Activated CD4-positive, CD25-positive, alpha-beta regulatory T cell (primary cell): ENCODE data around the gene GPR132.
A peak's percentile ranks its signal among the peaks of the same experiment; 100 is the strongest.

ENCODE experiments used
- DNase-seq, 4 experiments: peaks; one replicate each; lab custom pipeline; 2025; lab: John Stamatoyannopoulos, UW

GPR132 gene

DNA sequence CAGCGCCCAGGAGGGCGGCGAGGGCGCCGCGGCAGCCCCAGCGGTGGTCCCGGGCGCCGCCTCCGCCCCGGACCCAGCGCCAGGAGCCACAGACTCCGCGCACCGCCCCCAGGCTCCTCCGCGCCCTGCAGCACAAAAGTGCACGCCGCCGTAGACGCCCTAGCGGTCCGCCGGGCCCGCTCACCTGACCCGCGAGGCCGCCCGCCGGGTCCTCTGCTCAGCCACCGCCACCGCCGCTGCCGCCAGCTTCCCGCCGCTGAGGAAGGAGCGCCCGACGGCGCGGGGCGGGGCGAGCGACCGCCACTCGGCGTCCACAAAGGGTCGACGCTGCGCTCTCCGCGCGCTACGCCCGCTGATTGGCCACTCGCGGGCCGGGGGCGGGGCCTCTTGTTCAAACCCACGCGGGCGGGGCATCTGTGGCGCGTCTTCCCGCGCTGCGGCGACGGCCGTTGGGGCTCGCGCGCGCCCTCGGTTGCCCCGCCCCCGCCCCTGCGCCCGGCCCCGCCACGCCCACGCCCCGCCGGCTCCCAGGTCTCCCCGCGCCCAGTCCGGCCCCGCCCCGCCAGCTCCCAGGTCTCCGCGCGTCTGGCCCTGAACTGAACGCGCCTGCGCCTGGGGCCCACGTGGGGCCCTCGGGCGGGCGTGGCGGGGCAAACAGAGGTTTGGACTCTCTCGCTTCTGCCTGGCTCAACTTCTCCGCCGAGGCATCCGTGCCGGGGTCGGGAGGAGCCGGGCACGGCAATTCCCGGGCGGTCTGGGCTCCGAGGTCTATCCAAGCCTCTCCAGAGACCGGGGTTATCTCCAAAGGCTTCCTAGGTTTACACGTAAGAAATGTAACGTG lies 44.2 kb downstream of the GPR132 start, which contains the start of gene CDCA4:
TSS of gene CDCA4 (minus strand) at position 269 of the 841 bp plus-strand sequence. CDS start 9,154 bp downstream, outside the sequence.
- peak; percentile 97 to 99 (median 98) for DNase-seq

GRCh38 chr14:105019861-105020814 lies 45.1 kb downstream of the GPR132 start:
- peak; percentile 19 to 51 (median 32) for DNase-seq

DNA sequence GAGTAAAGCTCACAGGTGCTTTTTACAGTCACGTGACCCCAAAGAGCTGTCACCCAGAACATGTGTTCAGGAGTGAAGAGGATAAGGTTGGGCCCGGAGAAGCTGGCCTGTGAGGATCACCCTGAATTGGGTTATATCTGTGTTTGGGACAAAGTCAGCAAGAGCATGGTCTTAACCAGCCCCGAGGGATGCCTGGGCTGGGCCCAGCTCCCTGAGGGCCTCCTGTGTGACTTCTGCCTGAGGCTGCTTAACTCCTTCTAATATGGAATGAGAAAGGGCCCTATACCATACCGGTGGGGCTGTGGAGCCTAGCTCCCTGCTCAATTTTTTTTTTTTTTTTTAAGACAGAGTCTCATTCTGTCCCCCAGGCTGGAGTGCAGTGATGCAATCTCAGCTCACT lies 46.8 kb downstream of the GPR132 start:
- no peak for DNase-seq

- DNase-seq = no peak
These were observed 49.3 kb downstream of the GPR132 start for GRCh38 chr14:105015905-105016304.

- no peak for DNase-seq
These were observed 50.0 kb downstream of the GPR132 start for GRCh38 chr14:105015242-105015641.

DNA sequence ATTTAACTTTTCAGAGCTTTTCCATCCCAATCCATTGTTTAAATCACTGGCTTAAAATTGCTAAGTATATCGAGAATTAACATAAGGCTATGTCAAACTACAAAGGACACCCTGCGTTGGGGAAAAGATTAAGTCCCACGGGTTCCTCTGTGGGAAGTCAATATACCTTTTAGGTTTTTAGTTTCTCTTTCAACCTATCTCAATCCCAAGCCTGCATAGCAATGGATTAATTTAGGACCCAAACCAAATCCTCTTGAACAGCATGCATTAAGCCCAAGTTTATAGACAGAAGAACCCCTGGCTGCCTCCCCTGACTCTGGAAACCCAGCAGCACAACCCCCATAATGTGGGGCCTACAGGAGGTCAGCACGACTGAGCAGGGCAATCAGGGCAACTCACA lies 50.6 kb downstream of the GPR132 start:
- DNase-seq = no peak

GRCh38 chr14:105014032-105014431 lies 51.2 kb downstream of the GPR132 start:
- no peak for DNase-seq

- no peak for DNase-seq
These were observed 52.0 kb downstream of the GPR132 start for GRCh38 chr14:105013150-105013785.

DNA sequence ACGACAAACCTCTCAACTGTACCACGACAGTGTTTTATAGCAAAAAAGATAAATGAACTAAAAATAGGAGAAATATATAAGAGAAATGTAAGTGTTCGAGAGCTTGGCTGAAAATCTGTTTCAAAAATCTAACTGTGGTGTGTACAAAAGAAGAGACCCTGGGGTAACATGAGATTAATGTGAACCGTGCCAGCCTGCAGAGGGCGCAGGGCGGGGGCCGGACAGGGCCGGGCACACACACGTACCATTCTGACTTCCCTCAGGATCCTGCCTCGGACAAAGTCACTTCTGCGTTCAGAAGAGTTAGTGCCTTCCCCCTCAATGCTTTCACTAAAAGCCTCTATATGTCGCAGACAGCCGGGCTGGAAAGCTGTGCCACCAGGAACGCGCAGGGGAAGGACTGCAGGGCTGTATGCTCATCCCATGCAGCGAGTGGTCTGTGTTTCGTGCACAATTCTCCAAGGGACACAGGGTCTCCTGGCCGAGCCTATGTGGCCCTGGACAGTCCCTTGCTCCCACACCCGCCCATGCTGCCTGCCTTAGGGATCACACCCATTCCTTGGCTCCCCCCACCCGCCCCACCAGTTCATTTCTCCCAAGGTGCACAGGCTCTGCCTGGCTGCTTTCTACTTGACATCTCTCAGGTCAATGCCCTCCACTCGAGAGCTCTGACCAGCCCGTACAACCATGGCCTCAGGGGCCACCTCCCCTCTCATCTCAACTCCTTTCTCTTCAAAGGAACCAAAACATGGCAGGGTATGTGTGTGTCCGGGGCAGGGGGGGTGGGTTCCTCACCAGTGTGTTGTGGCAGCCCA lies 52.9 kb downstream of the GPR132 start:
- DNase-seq = no peak

DNA sequence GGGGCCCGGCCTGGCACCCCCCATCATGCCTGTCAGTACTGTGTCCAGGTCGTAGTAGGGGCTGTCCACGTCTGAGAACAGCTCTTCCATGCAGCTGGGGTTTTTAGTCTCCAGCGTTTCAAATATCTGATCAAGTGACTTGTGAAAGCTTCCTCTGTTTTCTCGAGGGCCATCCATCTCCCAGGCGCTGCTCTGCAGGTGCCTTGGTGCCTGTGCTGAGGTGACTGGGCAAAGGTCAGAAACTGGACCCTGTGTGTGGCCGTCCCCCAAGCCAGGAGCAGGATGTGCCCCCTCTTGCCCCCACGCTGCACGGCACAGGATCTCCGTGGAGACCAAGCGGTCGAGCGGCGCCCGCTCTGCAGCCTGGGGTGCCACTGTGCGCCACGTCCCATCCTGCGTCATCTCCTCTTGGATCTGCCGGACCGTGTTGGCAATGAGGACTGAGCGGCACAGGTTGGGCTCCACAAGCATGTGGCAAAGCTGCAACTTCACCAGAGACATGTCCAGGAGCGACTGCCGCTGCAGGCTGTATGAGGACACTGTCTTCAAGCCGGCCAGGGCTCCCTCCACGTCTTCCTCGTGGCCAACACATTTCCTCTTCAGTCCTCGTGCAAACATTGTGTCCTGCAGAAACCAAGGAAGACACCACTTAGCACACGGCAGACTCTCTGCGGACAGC lies 53.8 kb downstream of the GPR132 start:
- DNase-seq = no peak

GRCh38 chr14:105010891-105011291 lies 54.3 kb downstream of the GPR132 start:
- DNase-seq = no peak

DNA sequence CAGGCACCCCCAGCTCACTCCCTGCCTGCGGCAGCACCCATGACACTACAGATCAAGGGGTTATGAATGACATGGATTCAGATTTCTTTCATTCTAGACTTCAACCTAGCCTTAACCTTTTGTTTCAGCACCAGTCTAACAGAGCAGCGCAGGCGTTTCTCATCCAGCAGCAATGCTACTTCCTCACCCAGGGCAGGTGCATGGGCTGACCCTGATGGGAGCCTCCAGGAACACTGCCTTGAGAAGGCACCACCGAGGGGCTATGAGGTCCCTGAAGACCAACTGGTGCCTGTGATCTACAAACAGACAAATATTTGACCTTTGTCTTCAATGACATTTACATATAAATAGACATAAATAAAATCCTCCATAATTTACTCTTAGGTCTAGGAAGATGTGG lies 55.1 kb downstream of the GPR132 start:
- DNase-seq = no peak

- no peak for DNase-seq
These were observed 57.5 kb downstream of the GPR132 start for GRCh38 chr14:105007593-105008264.

- no peak for DNase-seq
These were observed 58.2 kb downstream of the GPR132 start for GRCh38 chr14:105006831-105007592.

GRCh38 chr14:105005929-105006830 lies 59.0 kb downstream of the GPR132 start:
- DNase-seq = no peak

DNA sequence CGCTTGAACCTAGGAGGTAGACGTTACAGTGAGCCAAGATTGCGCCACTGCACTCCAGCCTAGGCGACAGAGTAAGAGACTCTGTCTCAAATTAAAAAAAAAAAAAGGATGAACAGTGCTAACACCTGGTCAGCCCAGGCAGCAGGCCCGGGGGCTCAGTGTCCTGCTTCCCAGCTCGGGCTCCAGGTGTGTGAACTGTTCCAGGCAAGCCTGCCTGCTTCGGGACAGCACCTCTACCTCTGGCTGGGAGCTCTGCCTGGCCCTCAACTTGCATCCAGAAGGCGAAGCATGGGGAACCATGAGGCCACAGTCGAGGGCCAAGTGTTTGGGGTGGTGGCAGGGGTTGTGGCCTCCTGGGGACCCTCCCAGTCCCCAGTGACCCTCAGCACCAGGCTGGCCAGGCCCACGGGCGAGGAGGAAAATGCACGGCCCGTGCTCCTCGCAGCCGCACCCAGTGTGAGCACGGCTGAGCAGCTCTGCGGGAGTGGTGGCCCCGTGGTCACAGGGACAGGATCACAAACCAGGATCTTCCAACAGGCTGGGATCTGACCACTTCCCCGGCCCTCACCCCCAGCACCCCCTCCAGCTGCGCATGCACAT lies 59.8 kb downstream of the GPR132 start:
- no peak for DNase-seq
